ENCODE results near the gene GARS1.

Gene GARS1

DNA sequence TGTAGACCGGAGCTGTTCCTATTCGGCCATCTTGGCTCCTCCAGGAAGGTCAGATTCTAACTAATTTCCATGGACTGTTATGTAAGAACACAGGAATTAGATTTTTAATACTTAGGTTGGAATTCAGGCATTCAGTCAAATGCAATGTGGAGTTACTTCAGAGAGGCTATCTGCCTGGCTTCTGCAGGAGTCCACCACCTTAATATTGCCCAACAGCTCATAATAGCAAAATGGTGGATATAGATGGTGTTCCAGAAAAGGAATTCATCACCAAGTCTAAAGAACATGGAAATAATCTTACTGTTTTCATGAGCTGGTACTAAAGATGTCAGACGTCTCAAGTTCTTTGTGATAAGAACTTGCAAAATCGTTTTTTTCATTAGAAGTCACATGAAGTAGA is 48.1 kb downstream of the GARS1 start:
- Histone ChIP-seq H3K27me3 (no peaks in the 10 kb centered on the region), H3K4me3 (no peak overlapping the region), H3K36me3 (peaks cover 0 to 22% (median 0%) of the 10 kb centered on the region in 3 donors), H3K9me3 (no peaks in the 10 kb centered on the region), H3K4me1 (no peaks in the 10 kb centered on the region), H3K27ac (no peak overlapping the region)
- DNase-seq, result no peak
- intact Hi-C loops (cut with DNase I; ENCODE audit: low total_unique reads), result no loop called here
- TF ChIP-seq, protein P1, sequence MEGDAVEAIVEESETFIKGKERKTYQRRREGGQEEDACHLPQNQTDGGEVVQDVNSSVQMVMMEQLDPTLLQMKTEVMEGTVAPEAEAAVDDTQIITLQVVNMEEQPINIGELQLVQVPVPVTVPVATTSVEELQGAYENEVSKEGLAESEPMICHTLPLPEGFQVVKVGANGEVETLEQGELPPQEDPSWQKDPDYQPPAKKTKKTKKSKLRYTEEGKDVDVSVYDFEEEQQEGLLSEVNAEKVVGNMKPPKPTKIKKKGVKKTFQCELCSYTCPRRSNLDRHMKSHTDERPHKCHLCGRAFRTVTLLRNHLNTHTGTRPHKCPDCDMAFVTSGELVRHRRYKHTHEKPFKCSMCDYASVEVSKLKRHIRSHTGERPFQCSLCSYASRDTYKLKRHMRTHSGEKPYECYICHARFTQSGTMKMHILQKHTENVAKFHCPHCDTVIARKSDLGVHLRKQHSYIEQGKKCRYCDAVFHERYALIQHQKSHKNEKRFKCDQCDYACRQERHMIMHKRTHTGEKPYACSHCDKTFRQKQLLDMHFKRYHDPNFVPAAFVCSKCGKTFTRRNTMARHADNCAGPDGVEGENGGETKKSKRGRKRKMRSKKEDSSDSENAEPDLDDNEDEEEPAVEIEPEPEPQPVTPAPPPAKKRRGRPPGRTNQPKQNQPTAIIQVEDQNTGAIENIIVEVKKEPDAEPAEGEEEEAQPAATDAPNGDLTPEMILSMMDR (IDR thresholded peaks at IDR 0.05), result no peak

DNA sequence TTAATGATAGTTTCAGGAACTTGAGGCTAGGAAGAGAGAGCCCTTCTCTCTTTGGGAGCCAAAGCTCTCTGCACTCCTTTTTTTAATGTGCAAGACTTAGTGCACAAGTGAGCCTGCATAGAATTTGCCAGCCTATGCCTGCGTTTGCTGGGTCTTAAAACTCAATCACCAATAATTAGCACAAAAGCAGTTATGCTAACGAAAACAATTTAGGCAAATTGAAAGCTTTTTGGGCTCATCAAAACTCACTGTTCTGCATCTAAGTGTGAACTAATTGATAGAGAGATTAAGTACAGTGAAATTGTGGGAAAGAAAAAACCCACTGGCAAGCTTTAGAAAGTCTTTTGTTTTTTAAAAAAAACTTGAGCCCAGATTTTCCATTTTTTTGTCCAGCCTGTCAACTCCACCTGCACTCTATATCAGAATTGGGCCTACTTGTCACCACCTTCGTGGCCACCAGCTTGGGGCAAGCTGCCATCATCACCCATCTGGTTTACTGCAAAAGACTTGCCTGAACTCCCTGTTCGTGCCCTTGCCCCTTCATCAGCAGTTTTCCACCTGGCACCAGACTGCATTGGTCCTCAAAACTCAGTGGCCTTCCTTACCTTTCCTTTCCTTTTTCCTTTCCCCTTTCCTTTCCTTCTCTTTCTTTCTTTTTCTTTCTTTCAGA is 49.7 kb downstream of the GARS1 start:
- no peak for DNase-seq

DNA sequence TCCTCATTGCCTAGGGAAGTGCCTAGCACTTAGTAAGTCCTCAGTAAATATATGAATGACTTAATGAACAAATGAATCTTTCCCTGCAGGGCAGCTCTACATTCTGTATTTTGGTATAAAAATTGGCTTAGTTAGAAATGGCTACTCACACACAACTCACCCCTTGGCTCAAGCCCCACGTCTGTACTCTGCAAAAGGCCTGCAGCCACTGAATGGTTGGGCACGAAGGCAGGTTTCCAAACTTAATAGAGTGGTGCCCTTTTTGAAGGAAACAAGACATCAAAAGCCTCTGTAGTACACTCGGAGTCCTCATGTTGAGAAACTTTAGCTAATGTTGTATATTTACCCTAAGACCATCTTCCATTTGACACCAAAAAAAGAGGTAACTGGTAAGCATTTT is 51.0 kb downstream of the GARS1 start:
- TF ChIP-seq, protein P1 (IDR thresholded peaks at IDR 0.05), result no peak
- H3K4me3 ChIP-seq, result no peak overlapping the region
- H3K27me3 ChIP-seq, result no peaks in the 10 kb centered on the region
- H3K4me1 ChIP-seq, result no peaks in the 10 kb centered on the region
- H3K9me3 ChIP-seq, result no peaks in the 10 kb centered on the region
- intact Hi-C loops (cut with DNase I; ENCODE audit: low total_unique reads), result no loop called here
- no peak overlapping the region for H3K27ac ChIP-seq
- peaks cover 0 to 26% (median 0%) of the 10 kb centered on the region in 3 donors for H3K36me3 ChIP-seq
- DNase-seq, result no peak

More for the DNA sequence above, 49.7 kb downstream of the GARS1 start:
- Histone ChIP-seq H3K4me3 (no peak overlapping the region), H3K4me1 (no peaks in the 10 kb centered on the region), H3K9me3 (no peaks in the 10 kb centered on the region), H3K27me3 (no peaks in the 10 kb centered on the region), H3K27ac (no peak overlapping the region), H3K36me3 (peaks cover 0 to 26% (median 0%) of the 10 kb centered on the region in 3 donors)
- TF ChIP-seq, protein P1 (IDR thresholded peaks at IDR 0.05), result no peak
- intact Hi-C loops (cut with DNase I; ENCODE audit: low total_unique reads), result no loop called here

DNA sequence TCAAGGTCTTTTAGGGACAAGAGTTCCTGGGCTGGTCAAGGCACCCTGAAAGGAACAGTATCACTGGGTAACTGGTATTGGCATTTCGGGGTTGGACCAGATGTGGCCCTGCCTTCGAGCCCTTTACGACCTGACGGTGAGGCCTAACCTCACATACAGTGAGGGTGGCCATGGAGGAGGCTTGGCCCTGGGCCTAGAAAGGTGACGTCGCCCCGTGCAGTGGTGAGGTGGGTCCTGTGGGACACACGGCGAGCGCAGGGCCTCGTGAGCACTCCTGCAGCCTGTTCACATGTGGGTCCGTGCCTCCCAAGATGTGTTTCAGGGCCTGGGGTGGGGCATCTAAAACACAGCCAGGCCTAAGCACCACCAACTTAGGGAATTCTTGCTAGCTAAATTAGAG is 51.5 kb downstream of the GARS1 start:
- Histone ChIP-seq H3K4me1 (no peaks in the 10 kb centered on the region), H3K4me3 (no peak overlapping the region), H3K27ac (no peak overlapping the region), H3K9me3 (no peaks in the 10 kb centered on the region), H3K36me3 (peaks cover 0 to 26% (median 0%) of the 10 kb centered on the region in 3 donors), H3K27me3 (no peaks in the 10 kb centered on the region)
- intact Hi-C loops (cut with DNase I; ENCODE audit: low total_unique reads), result no loop called here
- no peak for DNase-seq
- TF ChIP-seq, protein P1 (IDR thresholded peaks at IDR 0.05), result no peak

DNA sequence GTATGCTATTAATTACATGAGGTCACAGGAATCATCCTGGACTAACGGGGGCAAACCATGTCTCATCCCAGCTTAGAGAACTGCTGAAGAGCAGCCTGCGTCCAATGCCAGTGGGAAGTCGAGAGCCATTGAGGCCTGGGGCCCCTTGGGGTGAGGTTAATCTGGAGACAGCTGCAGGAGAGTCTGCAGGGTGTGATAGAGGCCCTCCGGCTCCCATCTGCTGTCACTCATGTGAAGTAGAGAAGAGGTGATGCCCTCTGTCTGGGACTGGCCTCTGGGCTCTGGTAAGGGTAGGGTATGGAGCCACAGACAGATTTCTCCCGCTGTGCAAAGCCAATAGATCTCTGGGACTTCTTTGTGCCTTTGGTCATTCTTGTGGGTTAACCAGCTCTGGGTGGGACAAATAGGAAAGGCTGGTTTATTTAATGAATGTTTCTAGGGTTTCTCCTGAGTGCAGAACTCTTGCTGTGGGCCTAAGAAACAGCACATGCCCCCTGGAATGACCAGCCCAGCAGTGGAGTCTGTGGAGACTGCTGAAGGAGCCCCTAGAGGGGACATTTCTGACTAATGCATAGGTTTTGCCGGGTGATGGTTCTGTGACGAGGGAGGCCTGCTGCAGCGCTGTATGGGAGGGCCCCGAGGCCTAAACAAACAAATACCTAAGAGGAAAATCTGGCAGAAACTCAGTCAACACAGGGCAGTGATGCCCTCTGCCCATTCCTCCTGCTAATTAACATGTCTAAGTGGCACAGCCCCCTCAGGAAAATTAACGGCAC is 53.1 kb downstream of the GARS1 start:
- DNase-seq, result no peak
- intact Hi-C loops (cut with DNase I; ENCODE audit: low total_unique reads), result no loop called here
- H3K36me3 ChIP-seq, result peaks cover 0 to 23% (median 0%) of the 10 kb centered on the region in 3 donors
- H3K4me1 ChIP-seq, result no peaks in the 10 kb centered on the region
- no peaks in the 10 kb centered on the region for H3K9me3 ChIP-seq
- H3K27me3 ChIP-seq, result no peaks in the 10 kb centered on the region
- no peak overlapping the region for H3K27ac ChIP-seq
- TF ChIP-seq, protein P1 (IDR thresholded peaks at IDR 0.05), result no peak
- H3K4me3 ChIP-seq, result no peak overlapping the region

Measured in tibial artery (tissue), 4 donors.